Stimulated activated CD4-positive, alpha-beta T cell treated with anti-CD3 and anti-CD28 coated beads, Interleukin-12 subunit alpha, Interleukin-12 subunit beta, amount 100 ng/mL, for 24 hours (primary cell): Measurements from ENCODE around the gene CBLL2.
"Not testable (repeated sequence)": the region's sequence is repeated elsewhere in the genome, so short reads cannot be mapped to it uniquely, and the experiment has no call there.

Experiments used
- DNase-seq, 2 experiments: peaks; one replicate each; pipeline ENCODE4 v3.0.0-alpha.2; 2020; ENCODE audit warnings: low read depth in 2 of 2

Gene CBLL2

DNA sequence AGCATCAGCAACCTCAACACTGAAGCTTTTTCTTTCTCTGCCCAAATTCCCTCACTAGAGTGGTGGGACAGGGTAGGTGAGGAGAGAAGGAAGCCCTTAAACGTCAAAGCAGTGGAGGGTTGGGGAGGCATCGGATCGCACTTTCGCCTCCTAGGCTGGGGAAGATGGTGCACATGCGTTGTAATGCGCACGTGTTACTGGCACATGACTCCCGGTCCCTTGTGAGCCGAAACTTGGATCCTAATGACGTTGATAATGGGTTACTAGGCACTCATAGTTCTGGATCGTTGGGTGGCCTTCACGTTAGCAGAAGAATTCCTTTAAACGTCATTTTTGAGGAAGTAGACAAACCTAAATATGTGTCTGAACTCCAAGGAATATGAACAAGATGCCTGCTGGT is at the start of gene CBLL2:
CBLL2 (plus strand) TSS at position 301 of the 400 bp plus-strand sequence; CDS start at position 380, 79 bp downstream.
- no peak for DNase-seq

DNA sequence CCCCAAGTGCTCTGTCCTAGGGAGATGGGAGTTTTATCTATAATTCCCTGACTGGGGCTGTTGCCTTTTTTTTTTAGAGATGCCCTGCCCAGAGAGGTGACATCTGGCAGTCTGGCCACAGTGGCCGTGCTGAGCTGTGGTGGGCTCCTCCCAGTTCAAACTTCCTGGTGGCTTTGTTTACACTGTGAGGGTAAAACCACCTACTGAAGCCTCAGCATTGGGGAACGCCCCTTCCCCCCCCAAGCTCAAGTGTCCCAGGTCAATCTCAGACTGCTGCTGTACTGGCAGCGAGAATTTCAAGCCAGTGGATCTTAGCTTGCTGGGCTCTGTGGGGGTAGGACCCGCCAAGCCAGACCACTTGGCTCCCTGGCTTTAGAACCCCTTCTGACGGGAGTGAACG is 38.3 kb upstream of the CBLL2 start:
- no peak for DNase-seq

GRCh38 chrX:22237479-22237878 is 35.2 kb upstream of the CBLL2 start:
- DNase-seq = no peak

DNA sequence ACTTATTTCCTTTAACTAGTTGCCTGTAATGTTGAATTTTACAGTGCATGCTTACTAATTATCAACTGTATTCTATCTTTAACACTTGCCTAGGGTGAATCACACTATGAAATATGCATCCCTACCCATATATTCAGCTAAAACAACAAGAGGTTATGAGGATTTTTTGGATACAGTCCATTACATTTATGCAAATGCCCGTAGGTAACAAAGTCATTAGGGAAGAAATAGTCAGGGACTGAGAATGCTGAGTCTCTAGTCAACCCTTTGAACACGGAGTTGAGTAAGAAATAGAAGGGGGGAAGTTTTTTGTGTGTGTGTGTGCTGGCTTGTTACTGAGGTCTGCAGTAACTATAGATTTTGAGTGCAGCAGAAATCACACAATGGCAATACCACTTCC is 26.1 kb upstream of the CBLL2 start:
- no peak for DNase-seq

GRCh38 chrX:22247169-22247568 is 25.5 kb upstream of the CBLL2 start:
- no peak for DNase-seq

DNA sequence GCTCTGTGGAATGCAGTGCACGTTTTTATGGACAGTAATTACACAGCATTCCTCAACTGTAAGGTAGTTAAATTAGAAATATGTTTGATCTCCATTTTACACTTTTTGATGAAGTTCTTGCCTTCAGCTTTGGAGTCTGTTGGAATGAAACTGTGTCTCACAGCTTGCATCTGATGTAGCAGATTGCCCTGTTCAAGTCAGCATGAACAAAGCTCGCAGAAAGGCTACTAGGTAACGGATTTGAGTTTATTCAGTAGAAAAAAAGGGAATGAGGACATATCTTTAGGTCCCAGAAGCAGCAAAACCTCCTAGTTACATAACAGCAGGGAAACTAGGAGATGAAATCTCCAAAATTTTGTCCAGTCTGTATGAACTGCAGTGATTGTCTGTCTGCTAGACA is 24.3 kb upstream of the CBLL2 start:
- DNase-seq = no peak

DNA sequence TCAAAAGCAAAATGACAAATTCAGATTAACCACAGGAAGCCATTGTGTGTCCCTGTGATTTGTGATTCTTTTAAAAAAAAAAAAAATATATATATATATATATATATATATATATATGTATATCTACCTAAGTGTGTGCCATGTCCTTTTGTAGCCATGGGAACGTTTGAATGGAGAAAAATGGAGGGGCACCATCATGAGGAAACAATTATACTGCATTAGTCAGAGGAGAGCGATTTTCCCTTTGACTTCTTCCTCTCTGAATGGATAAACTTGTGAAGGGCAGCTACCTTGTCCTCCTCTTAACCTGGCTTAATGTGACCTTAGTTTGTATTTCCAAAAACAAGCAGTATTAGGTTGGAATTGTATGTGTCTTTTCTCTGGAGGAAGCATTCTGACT is 23.3 kb upstream of the CBLL2 start:
- DNase-seq = no peak

DNA sequence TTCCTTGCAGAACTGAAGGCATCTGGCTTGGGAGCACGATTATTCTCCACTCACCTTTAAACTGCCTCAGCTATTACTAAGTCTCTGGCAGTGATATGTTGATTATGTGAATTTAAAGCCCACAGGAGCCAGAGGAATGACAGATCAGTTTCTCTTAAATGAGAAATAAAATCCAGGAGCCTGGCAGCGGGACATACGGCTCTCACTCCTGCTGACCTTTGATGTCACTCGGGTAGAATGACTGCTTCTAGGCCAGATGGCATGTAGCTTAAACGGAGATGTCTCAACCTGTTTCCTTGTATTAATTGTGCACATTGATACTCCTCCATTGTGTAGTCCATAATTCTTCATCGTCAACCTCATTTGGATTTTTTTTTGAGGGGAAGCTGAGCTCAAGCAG is 4.0 kb upstream of the CBLL2 start:
- DNase-seq = no peak

GRCh38 chrX:22273714-22274317 is 1.1 kb downstream of the CBLL2 start:
- no peak for DNase-seq

DNA sequence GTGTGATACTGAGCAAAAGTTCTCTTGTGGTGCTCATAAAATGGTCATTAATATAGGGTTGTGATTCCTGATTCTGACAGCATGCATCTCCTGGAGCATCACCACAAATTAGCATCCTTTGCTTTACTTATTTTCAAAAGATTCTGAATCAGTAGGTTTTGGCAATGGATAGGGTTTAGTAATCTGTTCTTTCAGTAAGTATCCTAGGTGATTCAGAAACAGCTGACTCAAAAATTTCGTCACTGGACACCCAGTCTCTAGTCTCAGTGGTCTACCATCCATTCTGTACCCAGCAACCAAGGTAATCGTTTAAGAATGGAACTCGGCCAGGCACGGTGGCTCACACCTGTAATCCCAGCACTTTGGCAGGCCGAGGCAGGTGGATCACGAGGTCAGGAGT is 4.1 kb downstream of the CBLL2 start:
- no peak for DNase-seq

DNA sequence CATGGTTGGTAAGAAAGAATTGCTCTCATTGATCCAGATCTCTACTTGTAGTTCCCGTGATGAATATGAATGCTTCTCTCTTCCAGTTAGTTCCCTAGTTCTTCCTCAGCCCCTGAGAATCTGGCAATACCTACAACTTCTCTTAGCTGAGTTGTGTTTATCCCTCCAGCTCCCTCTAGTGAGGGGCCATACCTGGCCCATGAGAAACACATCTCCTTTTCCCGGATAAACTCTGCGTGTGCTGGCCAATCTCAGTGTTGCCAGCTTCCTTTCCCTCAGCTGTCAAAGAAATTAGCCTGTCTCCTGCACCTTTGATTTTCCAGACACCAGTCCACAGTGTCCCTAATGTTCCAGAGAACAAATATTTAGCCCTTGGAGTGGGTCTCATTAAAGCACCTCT is 5.7 kb downstream of the CBLL2 start:
- no peak for DNase-seq

GRCh38 chrX:22289209-22289608 is 16.5 kb downstream of the CBLL2 start:
- not testable (repeated sequence) for DNase-seq

DNA sequence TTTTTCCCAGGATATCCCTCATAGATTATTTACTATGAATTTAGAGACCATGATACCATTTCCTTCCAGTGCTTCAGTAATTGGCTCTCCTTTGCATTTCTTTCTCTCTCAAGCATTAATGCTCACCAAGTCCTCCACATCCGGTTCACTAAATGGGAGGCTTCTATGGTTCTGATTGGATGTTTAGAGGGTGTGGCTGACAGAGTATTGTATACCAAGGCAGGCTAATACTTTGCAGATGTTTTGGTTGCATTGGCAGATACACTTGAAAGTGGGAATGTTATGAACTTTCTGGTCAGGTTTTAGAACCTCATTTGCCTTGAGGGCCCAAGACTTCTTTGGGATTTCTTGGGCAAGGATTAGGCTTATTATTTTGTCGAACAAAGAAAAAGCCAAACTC is 24.2 kb downstream of the CBLL2 start:
- DNase-seq = no peak

DNA sequence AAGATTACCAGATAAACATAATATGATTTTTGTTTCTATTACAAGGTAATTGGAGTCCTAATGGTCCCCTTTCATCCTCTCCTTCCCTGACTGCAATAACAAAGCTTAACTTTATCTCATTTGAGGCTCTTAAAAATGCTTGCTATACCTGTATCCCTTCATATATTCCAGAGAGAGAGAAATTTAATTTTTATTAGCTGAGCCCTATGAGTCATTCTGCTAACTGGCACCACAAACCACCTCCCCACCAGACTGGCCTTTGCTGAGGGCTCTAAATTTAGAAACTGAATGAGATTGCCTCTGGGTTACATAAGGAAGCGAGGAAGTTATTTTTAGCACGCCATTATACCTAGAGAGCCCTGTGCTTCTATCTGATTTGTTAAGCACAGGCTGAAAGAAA is 27.4 kb downstream of the CBLL2 start:
- no peak for DNase-seq

DNA sequence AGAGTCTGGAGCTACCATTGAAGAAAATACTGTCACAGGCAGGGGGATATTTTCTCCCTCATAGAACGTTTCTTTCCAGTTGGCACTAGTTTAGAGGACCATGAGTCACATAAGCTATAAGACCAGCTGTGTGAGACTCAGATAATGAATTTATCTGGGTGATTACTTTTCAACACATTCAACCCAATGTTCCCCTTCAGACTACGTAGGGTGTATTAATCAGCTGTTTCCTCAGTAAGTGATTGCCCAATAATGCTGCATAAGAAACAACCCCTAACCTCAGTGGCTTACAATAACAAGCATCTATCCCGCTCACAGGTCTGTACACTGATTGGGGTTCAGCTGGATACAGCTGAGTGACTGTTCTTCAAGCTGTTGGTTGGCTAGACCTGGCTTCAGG is 38.1 kb downstream of the CBLL2 start:
- no peak for DNase-seq

- no peak for DNase-seq
These were observed 41.1 kb downstream of the CBLL2 start for GRCh38 chrX:22313766-22314165.

DNA sequence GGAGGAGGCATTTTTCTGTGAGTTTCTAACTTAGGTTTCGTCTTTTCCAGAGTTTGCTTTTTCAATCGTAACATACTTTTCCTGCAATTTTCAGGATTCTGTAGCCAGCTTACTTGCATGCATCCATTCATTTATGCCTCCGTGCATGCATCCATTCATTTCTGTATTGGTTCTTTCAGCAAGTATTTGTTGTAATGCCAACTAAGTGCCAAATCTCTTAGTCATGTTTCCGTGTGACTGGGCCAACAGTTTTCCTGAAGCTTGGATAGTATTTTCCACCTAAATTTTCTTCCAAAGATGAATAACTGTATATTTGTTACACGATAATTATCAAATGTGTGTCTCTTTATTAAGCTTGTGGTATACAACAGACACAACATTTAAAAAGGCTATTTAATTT is 41.5 kb downstream of the CBLL2 start:
- no peak for DNase-seq

DNA sequence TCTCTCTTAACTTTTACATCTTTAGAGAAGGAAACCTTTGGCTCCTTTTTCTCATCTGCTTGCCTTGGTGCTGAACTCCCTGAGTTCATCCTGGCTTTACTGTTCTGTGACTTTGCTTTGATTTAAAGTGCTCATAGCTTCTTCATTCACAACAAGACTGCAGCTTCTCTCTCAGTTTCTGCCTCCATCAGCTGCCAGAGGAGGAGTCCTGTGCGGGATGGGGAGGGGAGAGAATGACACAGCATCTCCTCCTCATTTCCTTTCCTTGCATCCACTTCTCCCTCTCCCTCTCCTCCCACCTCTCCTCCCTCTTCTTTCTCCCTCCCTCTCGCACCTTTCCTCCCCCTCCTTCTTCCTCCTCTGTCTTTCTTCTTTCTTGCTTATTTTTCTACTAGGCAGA is 42.0 kb downstream of the CBLL2 start:
- no peak for DNase-seq

DNA sequence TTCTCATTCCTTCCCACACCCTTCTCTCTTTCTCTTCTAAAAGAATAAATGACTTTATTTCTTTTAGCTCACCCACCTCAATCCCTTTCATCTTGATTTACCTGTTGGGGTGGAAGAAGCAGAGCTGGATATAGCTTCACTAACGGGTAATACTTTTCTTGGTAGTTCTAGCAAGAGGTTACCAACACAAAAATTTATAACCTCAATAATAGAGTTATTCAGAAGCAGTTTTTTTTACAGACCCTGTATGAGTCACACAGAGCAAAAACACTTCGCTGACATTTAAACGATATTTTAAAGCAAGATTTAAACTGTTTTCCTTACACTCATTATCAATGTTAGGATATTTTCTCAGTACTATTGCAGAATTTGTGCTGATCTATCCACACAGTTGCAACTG is 42.4 kb downstream of the CBLL2 start:
- no peak for DNase-seq

DNA sequence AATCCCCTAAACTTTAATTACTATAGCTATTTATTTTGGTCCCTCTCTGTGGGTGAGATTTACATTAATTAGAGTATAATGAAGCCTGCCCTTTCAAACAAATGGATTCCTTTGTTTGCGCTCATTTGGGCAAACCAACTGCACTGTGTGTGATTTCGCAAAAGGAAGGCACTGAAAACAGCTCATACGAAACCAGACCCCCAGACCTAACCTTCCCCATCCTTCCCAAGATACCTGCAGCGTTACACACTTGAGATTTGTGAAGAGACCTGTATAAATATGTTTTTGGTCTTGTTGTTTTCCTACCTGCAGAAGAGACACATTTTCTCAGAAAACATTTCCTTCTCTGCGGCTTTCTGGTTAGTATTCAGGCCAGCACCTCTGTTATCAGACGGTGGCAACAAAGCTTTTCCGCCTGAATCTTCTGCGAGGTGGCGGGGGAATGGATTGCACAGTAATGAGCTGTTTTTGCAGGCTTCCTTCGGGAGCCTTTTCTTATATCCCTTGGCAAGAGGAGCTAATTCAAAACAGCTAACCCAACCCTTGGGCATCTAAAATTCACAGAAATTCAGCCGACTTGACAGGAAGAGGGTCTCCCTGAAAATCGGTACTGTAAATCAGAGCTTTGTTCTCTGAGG is 47.6 kb downstream of the CBLL2 start:
- DNase-seq = no peak

- no peak for DNase-seq
These were observed 50.8 kb downstream of the CBLL2 start for GRCh38 chrX:22323541-22323940.
